ENCODE measurements around the gene MCOLN3.
A peak's percentile ranks its signal among the peaks of the same experiment; 100 is the strongest.
"Not testable (repeated sequence)": the region's sequence is repeated elsewhere in the genome, so short reads cannot be mapped to it uniquely, and the experiment has no call there.

Gene MCOLN3

GRCh38 chr1:85047472-85048295, 616 bp downstream of the MCOLN3 start:
- peak; percentile 39 for DNase-seq

GRCh38 chr1:85047144-85047471, 1.2 kb downstream of the MCOLN3 start:
- DNase-seq, result no peak

DNA sequence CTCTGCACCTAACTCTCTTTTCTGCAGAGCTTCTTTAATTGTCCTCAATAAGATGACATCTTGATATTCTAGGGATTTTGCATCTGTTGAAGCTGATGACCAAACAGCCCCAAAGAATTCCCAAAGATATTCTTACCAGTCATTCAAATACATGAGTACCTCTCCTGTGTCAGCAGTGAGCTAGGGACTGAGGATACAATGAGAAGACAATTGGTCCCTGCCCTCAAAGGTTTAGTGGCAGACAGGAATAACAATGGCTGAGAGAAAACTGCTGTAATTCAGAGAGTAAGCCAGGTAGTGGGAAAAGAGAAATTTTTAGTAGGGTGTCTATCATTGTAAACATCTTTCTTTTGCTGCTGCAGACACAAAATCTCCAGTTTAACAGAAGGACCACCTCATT, 5.9 kb downstream of the MCOLN3 start:
- DNase-seq, result no peak

DNA sequence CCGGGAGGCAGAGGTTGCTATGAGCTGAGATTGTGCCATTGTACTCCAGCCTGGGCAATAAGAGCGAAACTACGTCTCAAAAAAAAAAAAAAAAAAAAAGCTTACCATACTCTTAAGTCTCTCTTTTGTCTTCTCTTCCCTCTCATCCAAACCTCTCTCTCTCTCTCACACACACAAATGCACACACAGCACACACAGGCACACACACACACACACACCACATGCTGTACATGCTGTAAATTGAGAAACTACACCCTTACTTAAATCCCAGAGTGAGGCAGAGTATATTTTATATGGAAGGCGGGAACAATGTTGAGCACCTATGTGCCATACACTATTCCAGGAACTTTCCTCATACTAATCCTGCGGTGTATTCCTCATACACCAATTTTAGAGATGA, 6.5 kb downstream of the MCOLN3 start:
- no peak for DNase-seq

- no peak for DNase-seq
Measured at GRCh38 chr1:85033221-85033620, 15.1 kb downstream of the MCOLN3 start.

DNA sequence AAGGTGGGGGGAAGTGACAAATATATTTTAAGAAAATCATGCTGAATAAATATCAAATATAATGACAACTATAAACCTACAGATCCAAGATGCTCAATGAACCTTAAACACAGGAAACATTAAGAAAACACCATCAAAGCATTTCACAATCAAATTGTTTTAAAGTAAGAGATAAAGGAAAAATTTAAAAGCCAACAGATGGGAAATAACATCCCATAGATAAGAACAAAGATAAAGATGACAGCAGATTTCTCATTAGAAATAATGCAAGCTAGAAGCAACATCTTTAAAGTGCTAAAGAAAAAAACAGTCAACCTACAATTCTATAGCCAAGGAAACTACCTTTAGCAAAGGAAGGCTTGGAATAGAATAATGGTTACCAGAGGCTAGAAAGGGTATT, 17.8 kb downstream of the MCOLN3 start:
- no peak for DNase-seq

- DNase-seq, result no peak
Measured at GRCh38 chr1:85028151-85028550, 20.1 kb downstream of the MCOLN3 start.

GRCh38 chr1:85027242-85027983, 20.9 kb downstream of the MCOLN3 start:
- DNase-seq, result no peak

DNA sequence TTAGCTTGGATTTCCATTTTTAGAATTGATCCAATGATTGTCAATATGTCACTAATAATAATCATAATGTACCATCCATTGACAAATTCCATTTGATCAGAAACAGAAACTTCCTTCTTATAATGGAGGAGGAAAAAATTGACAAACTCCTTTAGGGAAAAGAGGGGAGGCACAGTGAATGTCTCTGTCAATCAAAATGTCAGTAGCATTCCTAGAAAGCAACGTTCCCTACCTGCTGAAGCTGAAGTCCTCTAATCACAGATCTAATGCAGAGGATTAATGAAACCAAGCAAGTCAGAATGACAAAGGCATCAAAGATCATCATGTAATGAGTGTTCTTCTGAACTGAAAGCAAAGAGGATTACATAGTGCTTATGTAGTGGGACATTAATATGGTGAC, 22.4 kb downstream of the MCOLN3 start:
- DNase-seq, result no peak

DNA sequence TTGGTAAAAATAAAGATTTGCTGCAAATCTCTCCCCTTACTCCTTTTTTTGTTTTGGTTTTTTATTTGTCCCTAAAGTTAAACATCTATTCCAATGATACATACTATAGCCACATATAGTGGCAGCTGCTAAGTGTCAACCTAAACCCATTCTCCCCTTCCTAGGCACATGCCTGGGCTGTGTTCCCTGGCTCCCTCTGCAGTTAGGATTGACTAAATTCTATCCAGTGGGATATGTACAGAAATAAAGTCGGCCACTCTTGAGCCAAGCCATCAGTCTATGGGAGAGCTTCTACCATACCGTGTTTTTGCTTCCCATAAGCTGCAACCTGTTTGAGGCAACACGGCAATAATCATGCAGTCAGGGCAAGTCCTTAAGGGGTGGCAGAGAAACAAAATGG, 23.6 kb downstream of the MCOLN3 start:
- DNase-seq, result no peak

GRCh38 chr1:85022700-85023099, 25.6 kb downstream of the MCOLN3 start:
- no peak for DNase-seq

- DNase-seq, result peak; percentile 37
Measured at GRCh38 chr1:85019994-85020393, 28.3 kb downstream of the MCOLN3 start.

- no peak for DNase-seq
Measured at GRCh38 chr1:85015826-85016225, 32.5 kb downstream of the MCOLN3 start.

DNA sequence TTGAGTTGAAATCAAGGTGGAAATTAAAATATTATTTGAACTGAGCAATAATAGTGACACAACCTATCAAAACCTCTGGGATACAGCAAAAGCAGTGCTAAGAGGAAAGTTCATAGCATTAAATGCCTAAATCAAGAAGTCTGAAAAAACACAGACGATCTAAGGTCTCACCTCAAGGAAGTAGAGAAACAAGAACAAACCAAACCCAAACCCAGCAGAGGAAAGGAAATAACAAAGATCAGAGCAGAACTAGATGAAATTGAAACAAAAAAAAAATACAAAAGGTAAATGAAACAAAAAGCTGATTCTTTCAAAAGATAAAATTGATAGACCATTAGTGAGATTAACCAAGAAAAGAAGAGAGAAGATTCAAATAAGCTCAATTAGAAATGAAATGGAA, 42.7 kb downstream of the MCOLN3 start:
- not testable (repeated sequence) for DNase-seq

DNA sequence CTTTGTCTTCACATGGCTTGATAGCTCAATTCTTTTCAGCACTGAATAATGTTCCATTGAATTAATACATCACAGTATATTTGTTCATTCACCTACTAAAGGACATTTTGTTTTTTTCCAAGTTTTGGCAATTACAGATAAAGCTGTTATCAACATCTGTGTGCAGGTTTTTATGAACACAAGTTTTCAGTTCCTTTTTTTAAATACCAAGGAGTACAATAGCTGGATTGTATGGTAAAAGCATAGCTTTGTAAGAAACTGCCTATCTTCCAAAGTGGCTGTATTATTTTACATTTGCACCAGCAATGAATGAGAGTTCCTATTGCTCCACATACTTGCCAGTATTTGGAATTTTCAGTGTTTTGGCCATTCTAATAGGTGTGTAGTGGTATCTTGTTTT, 46.6 kb downstream of the MCOLN3 start:
- no peak for DNase-seq

DNA sequence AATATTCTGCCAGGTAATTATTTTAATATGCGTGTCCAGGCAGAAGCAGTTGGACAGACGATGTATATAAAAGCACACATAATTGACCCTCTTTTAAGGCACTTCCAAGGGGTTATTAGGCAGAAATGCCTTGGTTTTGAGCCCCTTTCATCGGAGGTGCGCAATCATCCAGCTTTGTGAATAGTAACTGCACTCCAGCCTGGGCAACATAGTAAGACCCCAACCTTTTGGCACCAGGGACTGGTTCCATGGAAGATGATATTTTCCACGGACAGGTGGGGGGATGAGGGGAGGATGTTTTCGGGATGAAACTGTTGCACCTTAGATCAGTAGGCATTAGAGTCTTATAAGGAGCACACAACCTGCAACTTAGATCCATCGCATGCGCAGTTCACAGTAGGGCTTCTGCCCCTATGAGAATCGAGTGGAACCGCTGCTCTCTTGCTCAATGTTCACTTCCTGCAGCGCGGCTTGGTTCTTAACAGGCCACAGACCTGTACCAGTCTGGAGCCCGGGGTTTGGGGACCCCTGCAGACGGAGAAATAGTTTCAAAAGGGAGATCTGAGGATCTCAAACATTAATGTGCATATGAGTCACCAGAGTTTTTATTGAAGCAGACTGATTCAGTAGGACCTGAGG, 49.5 kb downstream of the MCOLN3 start:
- DNase-seq, result no peak

DNA sequence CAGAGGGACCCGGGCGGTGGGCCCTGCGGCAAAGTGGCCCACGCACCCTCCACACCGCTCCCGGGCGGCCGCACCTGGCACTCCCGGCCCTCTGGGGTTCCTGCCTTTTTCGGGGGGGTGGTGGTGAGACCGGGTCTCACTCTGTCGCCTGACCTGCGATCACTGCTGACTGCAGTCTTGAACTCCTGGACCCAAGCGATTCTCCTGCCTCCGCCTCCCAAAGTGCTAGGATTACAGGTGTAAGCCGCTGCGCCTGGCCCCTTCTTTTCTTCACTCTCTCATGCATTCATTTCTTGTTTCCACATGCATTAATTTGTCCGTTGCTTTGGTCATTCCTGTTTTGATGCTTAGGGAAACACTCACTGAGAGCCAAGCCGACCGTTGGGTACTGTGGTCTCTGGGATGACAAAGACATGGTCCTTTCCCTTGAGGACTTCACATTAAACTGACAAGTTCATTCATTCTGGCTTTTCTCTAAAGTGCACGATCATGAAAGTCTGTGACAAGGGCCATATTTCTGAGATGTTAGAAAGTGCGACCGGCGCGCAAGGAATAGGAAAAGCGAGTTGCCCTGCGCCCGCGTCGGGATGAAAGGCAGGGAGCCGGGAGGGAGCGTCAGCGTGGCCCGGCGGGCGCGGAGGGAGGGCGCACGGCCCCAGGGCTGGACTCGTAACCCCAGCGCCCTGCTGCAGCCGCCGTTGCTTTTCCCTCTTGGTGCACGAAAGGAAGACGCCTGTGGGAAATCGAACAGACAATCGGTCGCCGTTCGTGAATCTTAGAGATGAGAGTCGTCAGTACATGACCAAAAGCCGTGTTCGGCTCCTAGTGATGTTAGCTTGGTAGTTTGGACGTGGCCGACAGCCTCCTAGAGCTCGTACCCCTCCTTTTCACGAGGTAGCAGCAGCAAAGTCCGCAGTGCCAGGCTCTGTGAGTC, 50.4 kb downstream of the MCOLN3 start:
- peak; percentile 38 for DNase-seq

GRCh38 chr1:84996846-84997666, 51.2 kb downstream of the MCOLN3 start, which contains the start of gene MCOLN2:
Gene MCOLN2, minus strand, starts transcription at chr1:84997113. Its CDS starts 241 bp downstream, at chr1:84996872.
- peak; percentile 44 for DNase-seq

DNA sequence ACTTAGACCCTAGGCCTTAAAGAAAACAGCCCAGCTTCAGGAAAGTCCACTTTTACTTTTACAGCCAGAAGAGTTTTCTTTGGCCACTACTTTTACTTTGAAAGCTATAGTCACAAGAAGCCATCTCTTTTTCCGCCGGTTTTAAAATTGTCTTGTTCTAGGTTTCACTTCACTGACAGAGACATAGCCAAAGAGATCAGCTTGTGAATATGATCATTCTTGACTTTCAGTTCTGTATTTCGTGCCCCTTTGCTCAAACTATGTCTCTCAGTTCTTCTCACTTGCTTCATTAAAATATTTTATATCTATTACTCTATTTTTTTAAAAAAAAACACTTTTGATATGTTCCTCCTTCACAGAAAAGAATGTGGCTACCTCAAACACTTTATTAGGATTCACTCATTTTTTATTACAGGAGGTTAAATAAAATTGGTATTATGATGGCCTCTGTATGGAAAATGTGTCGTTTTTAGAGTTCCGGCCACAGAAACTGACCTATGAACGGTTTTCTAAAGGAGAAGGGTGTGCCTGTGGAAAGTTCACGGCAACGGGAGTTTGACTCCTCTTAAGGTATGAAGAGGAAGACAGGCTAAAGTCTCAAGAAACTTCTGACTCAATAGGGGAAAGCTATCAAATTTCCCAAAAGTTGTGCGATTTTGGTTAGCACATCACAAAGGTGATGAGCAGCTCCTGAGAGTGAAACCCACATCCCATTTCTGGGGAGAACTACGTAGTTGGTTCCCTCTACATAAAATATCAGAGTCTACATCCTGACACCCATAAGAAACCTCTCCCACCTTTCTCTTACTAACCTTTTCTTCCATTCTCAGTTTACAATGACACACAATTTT, 52.6 kb downstream of the MCOLN3 start:
- no peak for DNase-seq

DNA sequence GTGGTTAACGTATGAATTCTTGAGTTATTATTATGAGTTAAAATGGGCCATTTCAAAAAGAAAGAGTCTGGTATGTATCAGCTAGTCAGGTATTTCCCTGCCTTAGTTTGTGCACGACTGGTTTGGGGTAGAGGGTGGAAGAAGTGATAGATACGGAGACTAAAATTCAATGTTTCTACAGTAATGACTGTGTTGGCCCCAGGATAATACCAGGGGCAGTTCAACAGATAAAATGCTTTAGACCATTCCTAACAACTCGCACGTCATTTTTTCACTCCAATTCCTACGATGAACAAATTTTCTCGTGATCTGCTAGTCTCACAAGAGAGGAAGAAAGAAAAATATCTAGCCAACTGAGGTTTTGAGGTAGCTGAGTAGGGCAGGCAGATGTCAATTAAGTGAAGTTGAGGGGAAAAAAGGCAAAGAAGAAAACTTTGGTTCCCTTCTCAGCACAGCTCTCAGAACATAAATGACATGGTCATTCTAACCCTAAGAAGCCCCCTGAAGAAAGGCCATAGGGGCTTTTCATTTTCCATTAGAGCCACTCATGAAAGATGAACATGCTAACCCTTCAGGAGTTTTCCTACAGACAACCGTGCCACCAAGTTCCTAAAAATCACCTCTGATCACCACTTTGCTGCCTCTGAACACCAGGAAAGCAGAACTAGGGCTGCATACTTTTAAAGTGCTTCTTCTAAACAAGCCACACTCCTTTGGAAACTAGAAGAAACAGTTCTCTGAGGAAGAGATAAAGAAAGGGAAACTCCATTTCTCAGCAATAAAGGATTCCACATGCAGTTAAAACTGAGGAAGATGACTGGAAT, 57.0 kb downstream of the MCOLN3 start:
- no peak for DNase-seq
